ENCODE results near the gene AURKAIP1.
A peak's percentile ranks its signal among the peaks of the same experiment; 100 is the strongest.
"Not testable (repeated sequence)": the region's sequence is repeated elsewhere in the genome, so short reads cannot be mapped to it uniquely, and the experiment has no call there.

Gene AURKAIP1

GRCh38 chr1:1387098-1388077 is 12.4 kb upstream of the AURKAIP1 start:
- DNase-seq (ENCODE audit: low read depth, low spot score): no peak

- no peak for DNase-seq (ENCODE audit: low read depth, low spot score)
These were observed 10.9 kb upstream of the AURKAIP1 start for GRCh38 chr1:1385931-1386330.

- not testable (repeated sequence) for DNase-seq (ENCODE audit: low read depth, low spot score)
These were observed 10.3 kb upstream of the AURKAIP1 start for GRCh38 chr1:1385339-1385738.

GRCh38 chr1:1381294-1381693 is 6.3 kb upstream of the AURKAIP1 start:
- no peak for DNase-seq (ENCODE audit: low read depth, low spot score)

GRCh38 chr1:1380860-1381259 is 5.9 kb upstream of the AURKAIP1 start:
- DNase-seq (ENCODE audit: low read depth, low spot score): no peak

- DNase-seq (ENCODE audit: low read depth, low spot score): no peak
These were observed 2.7 kb upstream of the AURKAIP1 start for GRCh38 chr1:1377540-1378205.

- no peak for DNase-seq (ENCODE audit: low read depth, low spot score)
These were observed 1.7 kb upstream of the AURKAIP1 start for GRCh38 chr1:1376551-1377226.

- no peak for DNase-seq (ENCODE audit: low read depth, low spot score)
These were observed 448 bp downstream of the AURKAIP1 start for GRCh38 chr1:1374589-1374928.

- no peak for DNase-seq (ENCODE audit: low read depth, low spot score)
These were observed 1.0 kb downstream of the AURKAIP1 start for GRCh38 chr1:1373815-1374588.

DNA sequence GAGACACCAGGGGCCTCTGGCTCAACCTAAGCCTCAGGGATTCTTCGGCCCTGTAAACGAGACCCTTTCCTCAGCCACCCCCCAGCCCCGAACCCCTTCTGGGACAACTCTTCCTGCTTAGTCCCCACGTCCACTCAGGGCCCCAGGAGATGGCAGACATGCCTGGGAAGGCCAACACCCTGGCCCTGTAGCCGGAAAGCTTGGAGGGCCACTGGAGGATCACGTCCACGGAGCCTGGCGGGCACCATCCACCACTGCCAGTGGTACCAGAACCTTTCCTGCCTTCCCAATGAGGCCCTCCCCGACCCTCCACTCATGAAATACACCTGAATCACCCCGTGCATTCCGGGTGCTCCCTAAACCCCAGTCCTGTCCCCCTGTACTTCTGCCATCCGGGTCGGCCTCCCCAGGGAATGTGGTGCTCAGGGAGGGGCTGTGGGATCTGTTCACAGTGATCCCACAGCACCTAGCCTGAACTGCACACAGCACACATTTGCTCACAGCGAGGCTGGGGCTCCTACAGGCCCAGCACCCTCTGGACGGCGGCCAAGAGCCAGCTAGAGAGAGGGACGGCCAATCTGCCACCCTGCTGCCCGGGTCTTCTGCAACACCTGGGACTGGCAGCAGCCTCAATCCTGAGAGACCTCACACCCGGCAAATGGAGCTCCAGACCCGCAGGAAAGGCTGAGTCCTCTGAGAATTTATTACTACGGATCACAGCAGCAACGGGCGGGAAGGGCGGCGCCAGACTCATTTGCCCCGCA is 1.8 kb downstream of the AURKAIP1 start:
- no peak for DNase-seq (ENCODE audit: low read depth, low spot score)

- DNase-seq (ENCODE audit: low read depth, low spot score): peak; percentile 58
These were observed 3.0 kb downstream of the AURKAIP1 start for GRCh38 chr1:1371746-1372711.

DNA sequence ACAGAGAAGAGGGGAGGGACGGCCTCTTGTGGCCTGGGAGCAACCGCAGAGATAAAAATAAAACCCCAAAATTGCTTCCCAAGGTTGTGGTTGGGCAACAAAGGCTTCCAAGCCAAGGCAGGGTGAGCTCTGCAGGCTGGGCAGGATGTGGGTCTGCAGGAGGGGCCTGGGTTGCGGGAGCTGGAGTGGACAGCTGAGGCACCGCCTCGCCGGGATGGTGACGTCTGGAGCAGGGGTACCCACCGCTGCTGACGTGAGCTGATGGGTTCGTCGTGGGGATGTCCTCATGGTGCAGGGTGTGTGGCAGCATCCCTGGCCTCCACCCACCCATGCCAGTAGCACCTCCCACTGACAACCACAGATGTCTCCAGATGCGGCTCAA is 3.7 kb downstream of the AURKAIP1 start:
- no peak for DNase-seq (ENCODE audit: low read depth, low spot score)

DNA sequence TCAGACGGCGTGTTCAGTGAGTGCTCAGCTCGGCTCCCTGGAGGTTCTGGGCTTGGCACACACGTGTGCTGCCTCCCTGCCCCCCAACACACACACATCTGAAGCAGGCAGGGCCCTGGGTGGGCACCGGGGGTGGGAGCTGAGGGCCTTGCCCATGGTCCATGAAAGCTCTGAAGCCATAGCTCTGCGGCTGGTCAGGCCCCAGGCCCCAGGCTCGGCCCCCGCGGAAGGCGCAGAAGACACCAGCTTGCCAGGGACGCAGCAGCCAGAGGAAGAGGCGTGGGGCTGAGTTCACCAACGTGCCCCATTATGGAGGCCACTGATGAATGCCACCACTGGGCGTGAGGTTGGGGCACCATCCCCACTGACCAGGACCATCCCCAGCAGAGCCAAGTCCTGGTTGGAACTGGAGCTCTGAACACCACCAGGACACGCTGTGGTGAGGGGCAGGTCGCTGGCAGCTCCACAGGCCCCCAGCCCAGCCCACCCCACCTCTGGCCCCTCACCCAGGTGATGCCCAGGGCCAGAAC is 4.2 kb downstream of the AURKAIP1 start:
- no peak for DNase-seq (ENCODE audit: low read depth, low spot score)

DNA sequence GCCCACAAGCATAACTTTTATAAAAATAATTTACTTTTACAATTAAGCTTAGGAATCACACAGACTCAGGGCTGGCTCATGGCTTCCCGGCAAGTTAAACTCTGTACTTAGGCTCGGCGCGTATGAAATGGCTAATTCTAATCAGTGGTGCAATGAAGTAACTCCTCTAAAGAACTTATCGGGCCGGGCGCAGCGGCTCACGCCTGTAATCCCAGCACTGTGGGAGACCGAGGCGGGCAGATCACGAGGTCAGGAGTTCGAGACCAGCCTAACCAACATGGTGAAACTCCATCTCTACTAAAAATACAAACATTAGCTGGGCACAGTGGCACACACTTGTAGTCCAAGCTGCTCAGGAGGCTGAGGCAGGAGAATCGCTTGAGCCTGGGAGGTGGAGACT is 4.9 kb downstream of the AURKAIP1 start:
- not testable (repeated sequence) for DNase-seq (ENCODE audit: low read depth, low spot score)

DNA sequence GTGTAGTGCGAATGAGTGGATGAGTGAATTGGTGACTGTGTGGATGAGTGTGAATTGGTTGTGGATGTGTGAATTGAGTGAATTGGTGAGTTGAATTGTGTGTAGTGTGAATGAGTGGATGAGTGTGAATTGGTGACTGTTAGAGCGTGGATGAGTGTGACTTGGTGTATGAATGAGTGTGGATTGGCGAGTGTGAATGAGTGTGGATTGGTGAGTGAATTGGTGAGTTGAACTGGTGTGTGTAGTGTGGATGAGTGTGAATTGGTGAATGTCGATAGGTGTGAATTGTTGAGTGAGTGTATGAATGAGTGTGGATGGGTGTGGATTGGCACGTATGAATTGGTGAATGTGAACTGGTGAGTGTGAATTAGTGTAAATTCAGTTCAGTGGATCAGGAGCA is 7.7 kb downstream of the AURKAIP1 start:
- DNase-seq (ENCODE audit: low read depth, low spot score): no peak

DNA sequence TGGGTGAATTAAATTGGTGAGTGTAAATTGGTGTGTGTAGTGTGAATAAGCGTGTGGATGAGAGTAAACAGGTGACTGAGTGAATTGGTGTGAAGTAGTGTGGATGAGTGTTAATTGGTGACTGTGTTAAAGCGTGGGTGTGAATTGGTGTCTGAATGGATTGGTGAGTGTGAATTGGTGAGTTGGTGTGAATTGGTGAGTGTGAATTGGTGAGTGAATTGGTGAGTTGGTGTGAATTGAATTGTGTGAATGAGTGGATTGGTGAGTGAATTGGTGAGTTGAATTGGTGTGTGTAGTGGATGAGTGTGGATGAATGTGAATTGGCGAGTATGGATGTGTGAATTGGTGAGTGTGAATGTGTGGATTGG is 8.3 kb downstream of the AURKAIP1 start:
- no peak for DNase-seq (ENCODE audit: low read depth, low spot score)

- no peak for DNase-seq (ENCODE audit: low read depth, low spot score)
These were observed 8.9 kb downstream of the AURKAIP1 start for GRCh38 chr1:1365875-1366698.

GRCh38 chr1:1364266-1364665 is 10.7 kb downstream of the AURKAIP1 start:
- DNase-seq (ENCODE audit: low read depth, low spot score): no peak

GRCh38 chr1:1361982-1362423 is 13.0 kb downstream of the AURKAIP1 start:
- DNase-seq (ENCODE audit: low read depth, low spot score): no peak
